Thyroid gland (tissue), 4 donors: ENCODE results near the gene ZMYM4. TPM values are rescaled to one million over a fixed set of nuclear protein-coding genes. Genes with fewer than 3 reads are reported as not detected.

Experiments used
- DNase-seq, 2 donors: peaks; one replicate each; pipeline ENCODE4 v3.0.0-alpha.2; 2019
- H3K27ac ChIP-seq, 3 donors: fragments of 200-600 bp; sonication (generic); 1 replicate in 2 of 3; 2 replicates in 1 of 3; pipeline ENCODE4 v1.5.1; 2016 to 2019; ENCODE audit warnings: mild to moderate bottlenecking in 1 of 3, moderate library complexity in 1 of 3
- H3K27me3 ChIP-seq: fragments of 200-600 bp; sonication (generic); one replicate; pipeline ENCODE4 v1.5.1; 2019
- H3K36me3 ChIP-seq, 2 donors: fragments of 200-600 bp; sonication (generic); one replicate each; pipeline ENCODE4 v1.5.1; 2016 to 2019
- H3K4me1 ChIP-seq, 2 donors: fragments of 200-600 bp; sonication (generic); one replicate each; pipeline ENCODE4 v1.5.1; 2017 to 2019
- H3K4me3 ChIP-seq, 3 donors: fragments of 200-600 bp; sonication (generic); replicated peaks in 1 of 3; 1 replicate in 2 of 3; 2 replicates in 1 of 3; pipeline ENCODE4 v1.5.1; 2016; ENCODE audit warnings: mild to moderate bottlenecking in 1 of 3
- H3K9me3 ChIP-seq: fragments of 200-600 bp; sonication (generic); one replicate; pipeline ENCODE4 v1.5.1; 2017
- CTCF ChIP-seq, 6 experiments: fragments of 200-600 bp in 3 of 6; fragments of 450-650 bp in 3 of 6; sonication (generic) in 3 of 6; IDR thresholded peaks; one replicate each; pipeline ENCODE4 v1.5.1; 2016 to 2019; ENCODE audit warnings: antibody characterized with exemption in 6 of 6, mild to moderate bottlenecking in 2 of 6, inconsistent platforms in 1 of 6, moderate library complexity in 1 of 6
- POLR2A ChIP-seq, 2 donors: fragments of 450-650 bp; IDR thresholded peaks; one replicate each; pipeline ENCODE4 v1.6.1; 2017; ENCODE audit warnings: antibody characterized with exemption in 2 of 2, mild to moderate bottlenecking in 2 of 2, moderate library complexity in 1 of 2
- whole genome bisulfite sequencing, 2 donors: methylation state at CpG; one replicate each; pipeline ENCODE4 v1.1.5; 2017; 5-methylcytosine and 5-hydroxymethylcytosine counted together
- intact Hi-C: fragments of 100-400 bp; cut with DNase I; formaldehyde crosslinking; loops from one replicate; pipeline ENCODE4 v1.15.1; 2023
- total RNA-seq, 4 donors: library from RNA; depleted of rRNA; stranded (reverse); fragments of >200 nt; gene quantifications; one replicate each; pipeline ENCODE4 v1.2.3, GENCODE V29; 2016

Gene ZMYM4
- total RNA-seq, 4 donors from 2014 or later = 46.8 to 71.6 (median 56.0) TPM

GRCh38 chr1:35247256-35247655 is 21.3 kb upstream of the ZMYM4 start:
- Histone ChIP-seq H3K9me3 (no peaks in the 10 kb centered on the region), H3K4me1 (no peaks in the 10 kb centered on the region), H3K36me3 (no peaks in the 10 kb centered on the region), H3K27ac (no peak overlapping the region), H3K27me3 (no peaks in the 10 kb centered on the region), H3K4me3 (no peak overlapping the region)
- TF ChIP-seq CTCF (IDR thresholded peaks at IDR 0.05) (no peak), POLR2A (IDR thresholded peaks at IDR 0.05) (no peak)
- 92 to 93% methylated on average over 5 of the region's 5 CpGs for WGBS, 2 donors
- DNase-seq = no peak
- intact Hi-C loops = no loop called here

- H3K4me1 ChIP-seq = no peaks in the 10 kb centered on the region
- no peak for DNase-seq
- intact Hi-C loops = no loop called here
- no peaks in the 10 kb centered on the region for H3K27me3 ChIP-seq
- H3K4me3 ChIP-seq = no peak overlapping the region
- H3K9me3 ChIP-seq = no peaks in the 10 kb centered on the region
- no peaks in the 10 kb centered on the region for H3K36me3 ChIP-seq
- H3K27ac ChIP-seq = no peak overlapping the region
- TF ChIP-seq CTCF (IDR thresholded peaks at IDR 0.05) (no peak), POLR2A (IDR thresholded peaks at IDR 0.05) (no peak)
- WGBS, 2 donors = 95 to 96% methylated on average over 2 of the region's 2 CpGs
These were observed 14.6 kb upstream of the ZMYM4 start for GRCh38 chr1:35253941-35254340.

GRCh38 chr1:35255276-35255675 is 13.2 kb upstream of the ZMYM4 start:
- 92 to 94% methylated on average over 4 of the region's 4 CpGs for WGBS, 2 donors

DNA sequence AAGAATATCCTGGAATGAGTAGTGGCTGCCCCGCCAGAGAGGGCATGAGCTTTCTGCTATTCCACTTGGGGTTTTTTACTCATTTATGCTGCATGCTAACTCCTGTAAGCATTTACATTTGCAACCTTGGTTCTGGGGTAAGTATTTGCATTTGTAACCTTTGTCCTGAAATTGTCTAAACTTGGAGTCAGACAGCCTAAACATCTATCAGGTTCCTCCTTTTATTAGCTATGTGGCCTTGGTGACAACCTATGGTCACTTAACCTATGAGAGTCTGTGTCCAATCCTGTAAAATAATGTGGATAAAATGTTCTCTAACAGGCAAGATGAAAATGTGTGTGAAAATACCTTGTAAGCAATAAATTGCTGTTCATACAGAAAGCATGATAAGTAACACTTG is 8.9 kb upstream of the ZMYM4 start:
- intact Hi-C loops = no loop called here
- Histone ChIP-seq H3K27ac (no peak overlapping the region), H3K4me1 (peaks cover 0 to 6% of the 10 kb centered on the region in 2 donors), H3K9me3 (no peaks in the 10 kb centered on the region), H3K36me3 (no peaks in the 10 kb centered on the region), H3K27me3 (no peaks in the 10 kb centered on the region), H3K4me3 (no peak overlapping the region)
- WGBS, 2 donors = 88 to 90% methylated on average over 1 of the region's 1 CpG
- no peak for DNase-seq
- TF ChIP-seq CTCF (IDR thresholded peaks at IDR 0.05) = no peak
- TF ChIP-seq POLR2A (IDR thresholded peaks at IDR 0.05) = no peak

More at GRCh38 chr1:35255276-35255675, 13.2 kb upstream of the ZMYM4 start:
- no peak overlapping the region for H3K4me3 ChIP-seq
- no peak for DNase-seq
- H3K9me3 ChIP-seq = no peaks in the 10 kb centered on the region
- H3K27me3 ChIP-seq = no peaks in the 10 kb centered on the region
- TF ChIP-seq POLR2A (IDR thresholded peaks at IDR 0.05) (no peak), CTCF (IDR thresholded peaks at IDR 0.05) (no peak)
- no peak overlapping the region for H3K27ac ChIP-seq
- no peaks in the 10 kb centered on the region for H3K4me1 ChIP-seq
- intact Hi-C loops = no loop called here
- H3K36me3 ChIP-seq = no peaks in the 10 kb centered on the region

- Histone ChIP-seq H3K9me3 (no peaks in the 10 kb centered on the region), H3K27me3 (no peaks in the 10 kb centered on the region), H3K4me1 (peaks cover 0 to 12% of the 10 kb centered on the region in 2 donors), H3K36me3 (no peaks in the 10 kb centered on the region), H3K27ac (no peak overlapping the region), H3K4me3 (no peak overlapping the region)
- intact Hi-C loops = no loop called here
- WGBS, 2 donors = 99% methylated on average over 4 of the region's 4 CpGs
- DNase-seq = no peak
- no peak for TF ChIP-seq POLR2A (IDR thresholded peaks at IDR 0.05)
- TF ChIP-seq CTCF (IDR thresholded peaks at IDR 0.05) = no peak
These were observed 6.9 kb upstream of the ZMYM4 start for GRCh38 chr1:35261412-35262120.
